IMR-90 (cell line): ENCODE data around the gene ARL10. TPM values are rescaled to one million over a fixed set of nuclear protein-coding genes. Genes with fewer than 3 reads are reported as not detected.

ENCODE experiments used
- ATAC-seq: fragments of 200-7000 bp; cut with Tn5 transposase; 2 replicates; pipeline ENCODE4 v1.9.1; 2020; ENCODE audit warnings: low read depth, mild to moderate bottlenecking, moderate library complexity
- BruUV-seq: library from RNA; stranded (reverse); fragments of 400-500 nt; replicated peaks from 2 replicates; lab custom pipeline; 2021; lab: Mats Ljungman, UMichigan
- CTCF ChIA-PET: fragments of 300-600 bp; formaldehyde crosslinking; extraction: SDS; loops from one replicate; lab custom pipeline; 2021; ENCODE audit warnings: antibody characterized with exemption; lab: Yijun Ruan, JAX
- POLR2A ChIA-PET: fragments of 300-600 bp; sonication (Branson Sonifier 250); formaldehyde crosslinking; loops from one replicate; lab custom pipeline; 2022; ENCODE audit warnings: antibody characterized with exemption; ENCODE audit not compliant: unreplicated experiment; lab: Charles Lee
- DNase-seq: peaks from one replicate; pipeline ENCODE4 v3.0.0; 2013
- H2AFZ ChIP-seq: replicated peaks from 2 replicates; pipeline ENCODE3; 2013; ENCODE audit warnings: low read length, mild to moderate bottlenecking; ENCODE audit not compliant: poor library complexity
- H2AK5ac ChIP-seq: 2 replicates; pipeline ENCODE4 v1.6.1; 2013; ENCODE audit warnings: low read depth, low read length, inconsistent platforms
- H2AK9ac ChIP-seq: replicated peaks from 2 replicates; pipeline ENCODE3; 2013; ENCODE audit warnings: mild to moderate bottlenecking, low read depth, low read length, moderate library complexity; ENCODE audit not compliant: poor library complexity
- H2BK120ac ChIP-seq: 2 replicates; pipeline ENCODE4 v1.6.1; 2013; ENCODE audit warnings: low read depth, low read length, inconsistent platforms
- H2BK15ac ChIP-seq: 3 replicates; pipeline ENCODE4 v1.6.1; 2013; ENCODE audit warnings: low read depth, low read length, inconsistent platforms
- H2BK20ac ChIP-seq: 2 replicates; pipeline ENCODE4 v1.6.1; 2013; ENCODE audit warnings: low read depth, mild to moderate bottlenecking, inconsistent platforms, low read length, moderate library complexity
- H2BK5ac ChIP-seq: 2 replicates; pipeline ENCODE4 v1.6.1; 2013; ENCODE audit warnings: mild to moderate bottlenecking, low read depth, low read length, inconsistent platforms; ENCODE audit not compliant: poor library complexity, severe bottlenecking
- H3K14ac ChIP-seq: replicated peaks from 2 replicates; pipeline ENCODE4 v1.6.1; 2013; ENCODE audit warnings: low read depth, low read length, inconsistent platforms
- H3K18ac ChIP-seq: 2 replicates; pipeline ENCODE4 v1.6.1; 2013; ENCODE audit warnings: low read depth, low read length, control low read depth
- H3K23ac ChIP-seq: 2 replicates; pipeline ENCODE4 v1.6.1; 2013; ENCODE audit warnings: low read depth, low read length, inconsistent platforms
- H3K27ac ChIP-seq: 2 replicates; pipeline ENCODE4 v1.5.1; 2013; ENCODE audit warnings: mild to moderate bottlenecking, control low read depth, low read length; ENCODE audit not compliant: insufficient read depth
- H3K27me3 ChIP-seq: 2 replicates; pipeline ENCODE4 v1.6.1; 2013; ENCODE audit warnings: low read length; ENCODE audit not compliant: control insufficient read depth, insufficient read depth
- H3K36me3 ChIP-seq: 2 replicates; pipeline ENCODE4 v1.6.1; 2013; ENCODE audit warnings: low read length, mixed read lengths; ENCODE audit not compliant: control insufficient read depth, insufficient read depth
- H3K4ac ChIP-seq: 2 replicates; pipeline ENCODE4 v1.6.1; 2013; ENCODE audit warnings: low read depth, low read length, inconsistent platforms
- H3K4me1 ChIP-seq: 2 replicates; pipeline ENCODE4 v1.6.1; 2013; ENCODE audit warnings: low read length, mixed read lengths; ENCODE audit not compliant: control insufficient read depth, insufficient read depth
- H3K4me2 ChIP-seq: 2 replicates; pipeline ENCODE4 v1.6.1; 2013; ENCODE audit warnings: low read depth, mild to moderate bottlenecking, control low read depth, low read length, moderate library complexity
- H3K4me3 ChIP-seq: 2 replicates; pipeline ENCODE4 v1.5.1; 2013; ENCODE audit warnings: low read depth, mild to moderate bottlenecking, control low read depth, low read length, moderate library complexity; ENCODE audit not compliant: insufficient read depth
- H3K56ac ChIP-seq: 2 replicates; pipeline ENCODE4 v1.6.1; 2013; ENCODE audit warnings: low read length, inconsistent platforms; ENCODE audit not compliant: insufficient read depth; ENCODE audit errors: extremely low read depth
- H3K79me1 ChIP-seq, 2 experiments: 2 replicates each; pipeline ENCODE4 v1.6.1; 2013; ENCODE audit warnings: low read length in 2 of 2, inconsistent platforms in 1 of 2, low read depth in 1 of 2
- H3K9ac ChIP-seq: 2 replicates; pipeline ENCODE4 v1.6.1; 2013; ENCODE audit warnings: low read depth, low read length, control low read depth
- H3K9me1 ChIP-seq: 2 replicates; pipeline ENCODE4 v1.6.1; 2013; ENCODE audit warnings: low read length, inconsistent platforms; ENCODE audit not compliant: insufficient read depth
- H3K9me3 ChIP-seq: 2 replicates; pipeline ENCODE4 v1.6.1; 2013; ENCODE audit warnings: low read length; ENCODE audit not compliant: control insufficient read depth, insufficient read depth
- H4K20me1 ChIP-seq: 2 replicates; pipeline ENCODE4 v1.6.1; 2013; ENCODE audit warnings: low read length, inconsistent platforms; ENCODE audit not compliant: insufficient read depth
- H4K5ac ChIP-seq: 2 replicates; pipeline ENCODE4 v1.6.1; 2013; ENCODE audit warnings: mild to moderate bottlenecking, low read depth, low read length, control low read depth
- H4K8ac ChIP-seq, 2 experiments: 2 replicates each; pipeline ENCODE4 v1.6.1; 2013; ENCODE audit warnings: low read depth in 2 of 2, low read length in 2 of 2, control low read depth in 1 of 2, inconsistent platforms in 1 of 2
- H4K91ac ChIP-seq: 2 replicates; pipeline ENCODE4 v1.6.1; 2013; ENCODE audit warnings: low read depth, low read length, inconsistent platforms; ENCODE audit not compliant: insufficient read depth
- BHLHE40 ChIP-seq: fragments of 150-350 bp; IDR thresholded peaks from 2 replicates; pipeline ENCODE4 v1.6.1; 2016; ENCODE audit warnings: mild to moderate bottlenecking, low read depth, low read length
- CEBPB ChIP-seq: IDR thresholded peaks from 2 replicates; pipeline ENCODE4 v1.6.1; 2012; ENCODE audit warnings: low read depth, low read length, improper control_type of control experiment
- CHD1 ChIP-seq: IDR thresholded peaks from 2 replicates; pipeline ENCODE4 v1.6.1; 2012; ENCODE audit warnings: low read depth, low read length, improper control_type of control experiment
- FOS ChIP-seq: fragments of 150-350 bp; IDR thresholded peaks from 2 replicates; pipeline ENCODE4 v1.6.1; 2016; ENCODE audit warnings: low read depth, low read length
- MAFK ChIP-seq: IDR thresholded peaks from 2 replicates; pipeline ENCODE4 v1.6.1; 2012; ENCODE audit warnings: low read depth, low read length, improper control_type of control experiment
- MXI1 ChIP-seq: IDR thresholded peaks from 2 replicates; pipeline ENCODE4 v1.6.1; 2012; ENCODE audit warnings: low read depth, mild to moderate bottlenecking, low read length, moderate library complexity, borderline replicate concordance
- NFE2L2 ChIP-seq: fragments of 150-350 bp; IDR thresholded peaks from 2 replicates; pipeline ENCODE4 v1.6.1; 2016; ENCODE audit warnings: low read depth, mild to moderate bottlenecking, low read length
- POLR2A ChIP-seq: IDR thresholded peaks from 2 replicates; pipeline ENCODE4 v1.6.1; 2012; ENCODE audit warnings: mild to moderate bottlenecking, low read depth, low read length
- WGBS, 2 experiments: methylation state at CpG; one replicate each; pipeline versions ENCODE4 v1.1.5 to v1.1.7; 2013; ENCODE audit warnings: missing lambda C conversion rate in 2 of 2; ENCODE audit not compliant: insufficient read length in 1 of 2; ENCODE audit errors: extremely low coverage in 2 of 2; 5-methylcytosine and 5-hydroxymethylcytosine counted together
- dilution Hi-C: fragments of 300-500 bp; cut with HindIII; formaldehyde crosslinking; loops from one replicate; pipeline ENCODE4 v1.14.3; 2018; ENCODE audit warnings: low sequenced_read_pairs; ENCODE audit not compliant: unreplicated experiment
- in situ Hi-C: fragments of 300-500 bp; cut with MboI; formaldehyde crosslinking; loops from 3 replicates; pipeline ENCODE4 v1.14.3; 2019; ENCODE audit warnings: low sequenced_read_pairs, inconsistent platforms, mixed read lengths
- intact Hi-C: fragments of 100-400 bp; cut with micrococcal nuclease; formaldehyde crosslinking; loops from 2 replicates; pipeline ENCODE4 v1.10.0; 2022
- polyA plus RNA-seq, 3 experiments: library from polyadenylated mRNA; depleted of rRNA; stranded (reverse); fragments of >200 nt; gene quantifications; 2 replicates each; pipeline ENCODE4 v1.2.3, GENCODE V29; 2012; ENCODE audit warnings: low replicate concordance in 1 of 3
- total RNA-seq: library from RNA; depleted of rRNA; stranded (reverse); fragments of >200 nt; gene quantifications from 2 replicates; pipeline ENCODE4 v1.2.3, GENCODE V29; 2012
- TF ChIP-seq, protein P1 (sequence below): conservative IDR thresholded peaks from 2 replicates; pipeline ENCODE4 v1.5.1; 2012; ENCODE audit warnings: mild to moderate bottlenecking, low read depth, low read length, improper control_type of control experiment
- TF ChIP-seq, protein P2 (sequence below): fragments of 150-350 bp; IDR thresholded peaks from 2 replicates; pipeline ENCODE4 v1.6.1; 2016; ENCODE audit warnings: low read depth, mild to moderate bottlenecking, low read length, moderate library complexity, borderline replicate concordance
- TF ChIP-seq, protein P3 (sequence below): fragments of 150-350 bp; IDR thresholded peaks from 2 replicates; pipeline ENCODE4 v1.6.1; 2017; ENCODE audit warnings: mild to moderate bottlenecking, antibody characterized with exemption, low read length, low read depth

Gene ARL10
- total and polyA plus RNA-seq, 2 of the 4 experiments (the other 2 are of a cell fraction) = 3.6 to 6.0 TPM

DNA sequence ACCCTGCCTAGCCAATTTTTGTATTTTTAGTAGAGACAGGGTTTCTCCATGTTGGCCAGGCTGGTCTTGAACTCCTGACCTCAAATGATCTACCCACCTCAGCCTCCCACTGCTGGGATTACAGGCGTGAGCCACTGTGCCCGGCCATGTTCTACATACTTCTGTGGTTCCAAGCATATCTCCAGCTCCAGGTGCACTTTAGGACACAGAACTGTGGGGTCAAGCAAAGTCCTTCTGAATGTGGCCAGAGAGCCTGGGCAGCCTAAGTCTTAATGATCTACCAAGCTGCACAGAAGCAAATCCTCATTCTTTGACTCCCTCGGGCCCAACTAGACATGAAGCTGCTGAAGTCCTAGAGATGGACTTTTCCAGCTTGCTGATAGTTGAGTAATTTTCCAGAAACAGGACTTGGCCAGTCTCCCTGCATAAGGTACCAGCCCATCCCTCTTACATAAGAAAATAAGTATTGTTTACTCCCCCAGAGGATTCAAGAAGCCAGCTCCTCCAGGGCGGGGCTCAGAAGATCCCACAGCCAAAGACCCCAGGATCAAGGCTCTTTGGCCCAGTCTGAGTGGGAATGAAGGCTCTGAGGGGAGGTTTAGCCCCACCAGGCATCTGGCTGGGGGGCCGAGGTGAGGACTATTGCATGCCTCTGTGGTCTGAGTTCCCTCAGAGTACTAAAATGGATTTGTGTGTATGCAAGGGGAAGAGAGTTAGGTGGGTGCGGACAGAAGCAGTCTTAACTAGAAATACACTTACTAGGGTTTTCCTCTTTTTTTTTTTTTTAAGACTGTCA, 42.4 kb downstream of the ARL10 start:
- Histone ChIP-seq H3K36me3 (peaks cover 27% of the 10 kb centered on the region), H3K4me1 (no peaks in the 10 kb centered on the region), H3K9me3 (no peaks in the 10 kb centered on the region), H3K4me3 (no peak overlapping the region), H3K18ac (no peak overlapping the region), H3K23ac (no peak overlapping the region), H2BK120ac (no peak overlapping the region), H2AFZ (no peak overlapping the region), H3K27ac (no peak overlapping the region), H2BK20ac (no peak overlapping the region), H3K4me2 (no peak overlapping the region), H3K79me1 (peaks cover 17 to 31% of the 10 kb centered on the region in 2 experiments), H4K5ac (no peak overlapping the region), H3K9ac (no peak overlapping the region), H3K4ac (no peak overlapping the region), H4K91ac (no peak overlapping the region), H2BK5ac (no peak overlapping the region), H4K20me1 (peaks cover 19% of the 10 kb centered on the region), H3K14ac (no peak overlapping the region), H3K27me3 (no peaks in the 10 kb centered on the region), H2AK9ac (peak overlapping the region; percentile 42), H3K9me1 (peaks cover 7% of the 10 kb centered on the region), H2AK5ac (no peak overlapping the region), H3K56ac (no peak overlapping the region), H4K8ac (no peak overlapping the region), H2BK15ac (no peak overlapping the region)
- dilution Hi-C loops (no loop called here), intact Hi-C loops (no loop called here), in situ Hi-C loops (no loop called here)
- ChIA-PET POLR2A (no interaction called here), CTCF (interaction anchor here (1.2 kb wide), 1 partner anchor 40 kb away, joined by 3 read pairs; no protein-coding TSS in a partner anchor)
- BruUV-seq = no TSS peak
- no peak; the same call in 1 of the 2 replicates for ATAC-seq
- 100% methylated on average over 2 of the region's 6 CpGs; no CpG with 5 or more reads in 1 of the 2 experiments for WGBS, 2 experiments
- no peak for DNase-seq
- TF ChIP-seq FOS (no peak), MAFK (no peak), CEBPB (no peak), MXI1 (no peak), POLR2A (no peak), BHLHE40 (no peak), CHD1 (no peak), NFE2L2 (no peak)
- TF ChIP-seq, protein P1, sequence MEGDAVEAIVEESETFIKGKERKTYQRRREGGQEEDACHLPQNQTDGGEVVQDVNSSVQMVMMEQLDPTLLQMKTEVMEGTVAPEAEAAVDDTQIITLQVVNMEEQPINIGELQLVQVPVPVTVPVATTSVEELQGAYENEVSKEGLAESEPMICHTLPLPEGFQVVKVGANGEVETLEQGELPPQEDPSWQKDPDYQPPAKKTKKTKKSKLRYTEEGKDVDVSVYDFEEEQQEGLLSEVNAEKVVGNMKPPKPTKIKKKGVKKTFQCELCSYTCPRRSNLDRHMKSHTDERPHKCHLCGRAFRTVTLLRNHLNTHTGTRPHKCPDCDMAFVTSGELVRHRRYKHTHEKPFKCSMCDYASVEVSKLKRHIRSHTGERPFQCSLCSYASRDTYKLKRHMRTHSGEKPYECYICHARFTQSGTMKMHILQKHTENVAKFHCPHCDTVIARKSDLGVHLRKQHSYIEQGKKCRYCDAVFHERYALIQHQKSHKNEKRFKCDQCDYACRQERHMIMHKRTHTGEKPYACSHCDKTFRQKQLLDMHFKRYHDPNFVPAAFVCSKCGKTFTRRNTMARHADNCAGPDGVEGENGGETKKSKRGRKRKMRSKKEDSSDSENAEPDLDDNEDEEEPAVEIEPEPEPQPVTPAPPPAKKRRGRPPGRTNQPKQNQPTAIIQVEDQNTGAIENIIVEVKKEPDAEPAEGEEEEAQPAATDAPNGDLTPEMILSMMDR = no peak
- TF ChIP-seq, protein P2, sequence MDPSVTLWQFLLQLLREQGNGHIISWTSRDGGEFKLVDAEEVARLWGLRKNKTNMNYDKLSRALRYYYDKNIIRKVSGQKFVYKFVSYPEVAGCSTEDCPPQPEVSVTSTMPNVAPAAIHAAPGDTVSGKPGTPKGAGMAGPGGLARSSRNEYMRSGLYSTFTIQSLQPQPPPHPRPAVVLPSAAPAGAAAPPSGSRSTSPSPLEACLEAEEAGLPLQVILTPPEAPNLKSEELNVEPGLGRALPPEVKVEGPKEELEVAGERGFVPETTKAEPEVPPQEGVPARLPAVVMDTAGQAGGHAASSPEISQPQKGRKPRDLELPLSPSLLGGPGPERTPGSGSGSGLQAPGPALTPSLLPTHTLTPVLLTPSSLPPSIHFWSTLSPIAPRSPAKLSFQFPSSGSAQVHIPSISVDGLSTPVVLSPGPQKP = no peak
- TF ChIP-seq, protein P3, sequence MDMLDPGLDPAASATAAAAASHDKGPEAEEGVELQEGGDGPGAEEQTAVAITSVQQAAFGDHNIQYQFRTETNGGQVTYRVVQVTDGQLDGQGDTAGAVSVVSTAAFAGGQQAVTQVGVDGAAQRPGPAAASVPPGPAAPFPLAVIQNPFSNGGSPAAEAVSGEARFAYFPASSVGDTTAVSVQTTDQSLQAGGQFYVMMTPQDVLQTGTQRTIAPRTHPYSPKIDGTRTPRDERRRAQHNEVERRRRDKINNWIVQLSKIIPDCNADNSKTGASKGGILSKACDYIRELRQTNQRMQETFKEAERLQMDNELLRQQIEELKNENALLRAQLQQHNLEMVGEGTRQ = no peak
